22Rv1 (cell line): ENCODE data around the gene PDE5A.

Experiments
- ZFX ChIP-seq: fragments of 450-650 bp; IDR thresholded peaks from 2 replicates; pipeline ENCODE4 v1.6.1; 2017; ENCODE audit warnings: antibody characterized with exemption, borderline replicate concordance
- TF ChIP-seq, protein P1 (sequence below): fragments of 450-650 bp; IDR thresholded peaks from 2 replicates; pipeline ENCODE4 v1.5.1; 2017; ENCODE audit warnings: mild to moderate bottlenecking

DNA sequence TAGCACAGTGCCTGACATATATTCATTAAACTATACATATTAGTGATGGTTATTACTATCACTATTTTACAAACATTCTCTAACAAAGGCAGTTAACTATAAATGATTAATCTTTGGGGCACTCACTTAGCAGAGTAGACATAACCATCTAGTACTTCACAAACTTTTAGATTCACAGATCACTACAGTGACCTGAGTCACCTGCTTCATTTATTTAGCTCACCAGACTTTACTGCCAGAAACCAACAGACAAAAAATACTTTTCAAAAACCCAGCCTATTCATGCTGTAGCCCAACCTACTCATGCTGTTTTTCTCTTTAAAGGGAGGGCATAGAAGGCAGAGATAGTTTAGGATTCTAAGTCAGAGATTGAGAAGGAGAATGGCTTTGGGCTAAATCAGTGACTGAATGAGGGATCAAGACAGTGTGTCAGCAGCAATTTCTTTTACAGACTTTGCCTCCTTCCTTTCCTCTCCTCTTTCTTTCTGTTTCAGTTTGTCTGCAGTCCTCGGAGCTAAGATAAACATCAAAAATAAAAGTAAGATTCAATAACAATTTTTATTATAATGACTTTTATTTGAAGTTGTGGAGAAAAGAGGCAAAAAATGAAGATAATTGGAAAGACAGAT is 34.7 kb upstream of the PDE5A start:
- TF ChIP-seq, protein P1, sequence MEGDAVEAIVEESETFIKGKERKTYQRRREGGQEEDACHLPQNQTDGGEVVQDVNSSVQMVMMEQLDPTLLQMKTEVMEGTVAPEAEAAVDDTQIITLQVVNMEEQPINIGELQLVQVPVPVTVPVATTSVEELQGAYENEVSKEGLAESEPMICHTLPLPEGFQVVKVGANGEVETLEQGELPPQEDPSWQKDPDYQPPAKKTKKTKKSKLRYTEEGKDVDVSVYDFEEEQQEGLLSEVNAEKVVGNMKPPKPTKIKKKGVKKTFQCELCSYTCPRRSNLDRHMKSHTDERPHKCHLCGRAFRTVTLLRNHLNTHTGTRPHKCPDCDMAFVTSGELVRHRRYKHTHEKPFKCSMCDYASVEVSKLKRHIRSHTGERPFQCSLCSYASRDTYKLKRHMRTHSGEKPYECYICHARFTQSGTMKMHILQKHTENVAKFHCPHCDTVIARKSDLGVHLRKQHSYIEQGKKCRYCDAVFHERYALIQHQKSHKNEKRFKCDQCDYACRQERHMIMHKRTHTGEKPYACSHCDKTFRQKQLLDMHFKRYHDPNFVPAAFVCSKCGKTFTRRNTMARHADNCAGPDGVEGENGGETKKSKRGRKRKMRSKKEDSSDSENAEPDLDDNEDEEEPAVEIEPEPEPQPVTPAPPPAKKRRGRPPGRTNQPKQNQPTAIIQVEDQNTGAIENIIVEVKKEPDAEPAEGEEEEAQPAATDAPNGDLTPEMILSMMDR = no peak
- no peak for TF ChIP-seq ZFX
